HG02588 (cell line): ENCODE data around the gene WDPCP.
"Not testable (repeated sequence)": the region's sequence is repeated elsewhere in the genome, so short reads cannot be mapped to it uniquely, and the experiment has no call there.

ENCODE experiments used
- ATAC-seq: cut with Tn5 transposase; IDR thresholded peaks from one replicate; pipeline ENCODE4 v1.9.1; 2021; ENCODE audit warnings: mild to moderate bottlenecking, moderate library complexity; ENCODE audit not compliant: unreplicated experiment

Gene WDPCP

DNA sequence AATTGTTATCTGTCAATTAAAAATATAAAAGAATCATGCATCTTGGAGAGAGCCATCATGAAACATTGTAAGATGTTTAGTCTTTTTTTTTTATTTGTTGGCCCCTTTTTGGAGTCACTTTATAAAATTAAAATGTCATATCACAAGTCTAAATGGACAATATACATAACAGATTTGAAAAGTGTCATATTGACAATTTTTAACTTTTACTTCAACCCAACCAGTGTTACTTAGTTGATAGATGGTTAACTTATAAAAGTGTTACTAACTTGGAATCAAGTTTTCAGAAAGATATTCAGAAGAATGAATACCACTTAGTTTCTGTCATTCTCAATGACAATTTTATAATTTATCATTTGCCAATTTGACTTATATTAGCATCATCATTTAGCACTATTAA, 319.3 kb downstream of the WDPCP start:
- no peak for ATAC-seq

DNA sequence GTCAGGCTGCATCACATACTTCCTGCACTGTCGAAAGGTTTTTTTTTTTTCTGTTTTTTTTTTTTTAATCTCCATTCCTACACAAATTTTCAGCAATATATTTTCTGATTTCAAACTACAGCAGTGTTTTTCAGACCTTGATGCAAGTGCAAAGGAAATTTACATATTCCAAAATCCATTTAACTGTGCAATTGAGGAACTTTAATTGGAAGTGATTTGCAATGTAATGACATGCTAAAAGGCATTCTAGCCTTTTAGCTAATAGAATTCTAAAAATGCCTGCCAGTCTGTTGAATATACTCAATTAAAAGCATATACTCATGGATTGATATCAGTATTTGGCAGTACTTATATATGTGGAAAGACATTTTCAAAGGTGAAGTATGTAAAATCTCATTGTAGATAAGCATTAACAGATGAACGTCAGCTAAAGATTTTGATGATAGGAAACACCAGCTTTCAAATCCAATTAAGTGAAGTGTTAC, 327.1 kb downstream of the WDPCP start:
- no peak for ATAC-seq

DNA sequence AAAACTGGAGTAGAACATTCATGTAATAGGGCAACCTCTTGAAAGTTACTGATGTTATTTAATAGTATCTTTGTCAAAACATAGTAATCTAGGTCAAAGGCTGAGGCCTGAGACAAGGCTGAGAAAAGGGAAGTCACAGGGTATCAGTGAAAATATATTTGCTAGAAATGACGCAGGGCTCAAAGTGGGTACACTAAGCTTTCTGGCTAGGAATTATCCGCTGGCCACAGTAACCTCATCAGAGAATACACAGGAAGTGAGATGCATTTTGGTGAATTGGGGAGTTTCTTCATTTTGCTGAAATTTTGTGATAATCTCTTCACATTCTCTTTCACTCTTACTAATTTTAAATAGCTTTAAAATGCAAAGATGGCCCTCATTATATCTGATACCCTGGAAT, 330.8 kb downstream of the WDPCP start:
- ATAC-seq: no peak

DNA sequence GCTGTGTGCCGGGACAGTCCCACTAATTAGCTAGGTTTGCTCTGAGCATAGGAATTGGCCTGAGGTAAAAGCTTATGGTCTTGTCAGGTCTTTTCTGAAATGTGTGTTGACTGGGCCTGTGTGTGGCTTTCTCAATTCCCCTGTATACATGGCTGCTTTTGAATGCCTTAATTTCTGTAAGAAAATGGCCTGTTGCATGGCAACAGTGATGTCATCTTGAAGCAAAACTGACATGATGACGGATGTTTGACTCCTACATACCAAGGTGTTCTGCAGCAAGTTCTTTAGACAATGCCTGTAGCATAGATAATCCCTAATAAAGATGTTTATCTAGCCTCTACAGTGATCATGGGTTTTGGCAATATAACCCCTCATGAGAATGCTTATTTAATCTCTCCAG, 339.1 kb downstream of the WDPCP start:
- no peak for ATAC-seq

DNA sequence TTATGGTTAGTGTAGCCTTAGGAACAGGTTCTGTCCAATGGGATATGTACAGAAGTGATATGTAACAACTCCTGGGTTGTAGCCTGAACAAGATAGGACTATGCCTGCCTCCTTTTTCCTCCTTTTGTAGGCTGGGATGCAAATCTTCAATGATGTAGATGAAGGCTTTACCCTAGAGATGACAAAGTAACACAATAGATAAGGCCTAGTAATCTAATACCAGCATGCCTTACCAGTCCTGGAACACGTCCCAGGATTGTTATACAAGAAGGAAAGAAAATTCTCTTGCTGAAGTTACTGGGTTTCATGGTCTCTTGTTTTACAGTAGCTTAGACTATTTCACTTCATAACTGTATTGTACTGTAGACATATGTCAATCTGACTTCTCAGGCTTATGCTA, 345.5 kb downstream of the WDPCP start:
- no peak for ATAC-seq

DNA sequence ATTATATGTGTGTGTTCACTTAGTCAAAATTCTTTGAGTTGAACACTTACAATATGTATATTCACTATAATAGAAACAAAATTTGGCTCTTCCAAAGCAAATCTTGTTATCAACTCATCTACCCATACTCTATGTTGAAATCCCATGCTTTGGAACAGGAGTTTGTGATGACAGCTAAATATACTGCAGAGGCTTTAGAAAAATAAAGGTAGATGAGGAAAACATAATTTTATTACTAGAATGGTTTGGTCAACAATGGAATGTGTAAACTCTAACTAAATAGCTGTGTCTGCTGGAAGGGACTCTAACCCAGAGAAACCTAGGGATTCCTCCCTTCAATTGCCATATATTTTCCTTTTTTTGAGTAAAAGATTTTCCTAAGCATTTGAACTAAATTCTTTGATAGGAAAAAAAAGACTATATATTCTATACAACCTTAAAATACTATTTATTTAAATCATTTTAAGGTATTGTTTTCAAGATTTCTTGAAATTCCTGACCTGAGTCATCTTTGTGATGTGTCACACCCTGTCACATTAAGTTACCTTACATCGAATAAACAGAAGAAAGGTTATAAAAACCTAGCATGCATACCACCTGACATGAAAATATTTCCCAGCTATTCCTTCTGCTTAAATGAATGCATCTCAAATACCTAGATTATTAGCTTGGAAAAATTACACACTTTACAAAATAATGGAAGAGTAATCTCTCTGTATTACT, 362.2 kb downstream of the WDPCP start:
- ATAC-seq: no peak

DNA sequence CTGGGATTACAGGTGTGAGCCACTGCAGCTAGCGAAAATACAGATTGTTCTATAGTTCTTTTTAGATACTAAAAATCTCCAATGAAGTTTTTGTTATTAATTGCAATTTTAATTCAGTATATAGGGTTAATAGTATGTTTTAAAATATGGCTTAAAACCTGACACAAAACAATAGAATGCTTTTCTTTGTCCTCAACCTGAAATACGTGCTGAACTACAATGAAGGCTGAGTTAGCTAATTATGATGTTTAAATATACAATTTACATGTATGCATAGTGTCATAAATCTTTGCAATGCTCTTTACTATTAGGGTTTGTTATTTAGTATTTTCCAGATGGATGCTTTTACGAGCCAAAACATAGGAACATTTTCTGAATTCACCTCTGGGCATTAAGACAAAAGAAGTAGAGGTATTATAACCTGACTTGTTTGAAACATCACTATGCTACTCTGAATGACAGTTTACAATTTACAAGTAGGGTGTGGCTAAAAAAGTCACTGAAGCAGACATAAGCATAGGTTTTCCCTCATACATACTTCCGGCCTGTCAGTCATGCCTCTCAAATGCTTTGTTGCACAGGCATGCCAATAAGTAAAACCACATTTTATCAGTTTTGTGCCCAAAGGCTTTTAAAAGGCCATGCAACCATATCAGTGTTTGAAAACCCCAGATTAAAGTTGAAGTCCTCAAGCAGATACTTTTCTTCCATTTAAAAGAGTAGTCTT, 369.3 kb downstream of the WDPCP start:
- no peak for ATAC-seq

DNA sequence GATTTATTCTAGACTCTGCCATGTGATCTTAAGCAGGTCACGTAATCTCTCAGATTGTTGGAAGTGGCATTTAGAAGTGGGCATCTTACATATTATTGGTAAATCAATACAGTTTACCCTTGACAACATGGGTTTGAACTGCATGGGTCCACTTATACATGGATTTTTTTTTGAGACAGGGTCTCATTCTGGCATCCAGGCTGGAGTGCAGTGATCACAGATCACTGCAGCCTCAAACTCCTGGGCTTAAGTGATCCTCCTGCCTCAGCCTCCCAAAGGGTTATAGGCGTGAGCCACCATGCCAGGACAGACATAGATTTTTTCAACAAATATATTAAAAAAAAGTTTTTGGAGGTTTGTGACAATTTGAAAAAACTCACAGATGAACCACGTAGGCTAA, 393.0 kb downstream of the WDPCP start:
- no peak for ATAC-seq

DNA sequence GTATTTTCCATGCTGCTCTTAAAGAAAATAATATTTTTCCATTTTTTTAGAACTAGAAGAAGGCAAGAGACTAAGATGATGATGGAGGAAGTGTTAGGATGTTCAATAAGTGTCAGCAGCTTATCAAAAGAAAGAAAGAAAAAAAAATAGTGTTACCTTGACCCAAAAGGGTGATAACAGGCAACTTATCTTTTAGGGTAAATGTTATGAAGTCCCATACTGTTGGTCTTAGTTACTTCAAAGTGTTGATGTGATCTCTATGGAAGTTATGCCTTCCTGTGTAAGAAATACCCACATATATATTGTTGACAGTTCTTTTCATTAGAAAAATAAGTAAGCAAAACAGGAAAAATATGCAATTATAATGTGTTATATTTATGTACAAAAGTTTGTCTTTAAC, 394.1 kb downstream of the WDPCP start:
- no peak for ATAC-seq

DNA sequence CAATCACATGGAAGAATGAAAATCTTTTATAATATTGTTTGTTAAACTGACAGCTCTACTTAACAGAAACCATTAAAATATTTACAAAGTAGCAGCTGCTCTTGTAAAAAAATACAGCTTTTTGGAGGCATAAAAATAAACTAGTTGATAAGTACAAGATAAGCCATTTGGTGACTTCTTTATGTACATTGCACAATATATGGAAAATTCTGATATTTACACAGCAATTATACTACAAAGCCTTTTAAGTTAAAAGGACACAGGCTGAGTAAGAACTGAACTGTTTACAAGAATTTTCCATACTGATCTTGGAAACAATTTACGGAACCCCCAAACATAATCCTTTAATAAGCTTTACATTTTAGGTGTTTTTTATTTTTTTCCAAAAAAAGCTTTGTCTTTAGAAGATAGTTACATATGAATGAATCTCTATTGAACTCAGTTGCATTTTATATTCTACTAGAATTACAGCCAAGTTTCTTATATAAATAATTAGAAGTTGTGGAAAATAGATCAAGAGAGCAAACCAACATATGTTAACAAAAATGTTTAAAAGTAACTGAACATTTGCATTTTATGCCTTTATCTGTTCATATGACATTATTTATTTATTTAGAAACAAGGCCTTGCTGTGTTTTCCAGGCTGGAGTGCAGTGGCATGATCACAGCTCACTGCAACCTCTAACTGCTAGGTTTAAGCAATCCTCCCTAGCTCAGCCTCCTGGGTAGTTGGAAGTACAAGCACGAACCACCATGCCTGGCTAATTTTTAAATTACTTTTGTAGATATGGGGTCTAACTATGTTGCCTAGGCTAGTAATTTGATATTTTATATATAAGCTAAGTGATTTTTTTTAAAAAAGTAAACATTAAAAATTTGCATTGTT, 395.1 kb downstream of the WDPCP start:
- ATAC-seq: no peak

DNA sequence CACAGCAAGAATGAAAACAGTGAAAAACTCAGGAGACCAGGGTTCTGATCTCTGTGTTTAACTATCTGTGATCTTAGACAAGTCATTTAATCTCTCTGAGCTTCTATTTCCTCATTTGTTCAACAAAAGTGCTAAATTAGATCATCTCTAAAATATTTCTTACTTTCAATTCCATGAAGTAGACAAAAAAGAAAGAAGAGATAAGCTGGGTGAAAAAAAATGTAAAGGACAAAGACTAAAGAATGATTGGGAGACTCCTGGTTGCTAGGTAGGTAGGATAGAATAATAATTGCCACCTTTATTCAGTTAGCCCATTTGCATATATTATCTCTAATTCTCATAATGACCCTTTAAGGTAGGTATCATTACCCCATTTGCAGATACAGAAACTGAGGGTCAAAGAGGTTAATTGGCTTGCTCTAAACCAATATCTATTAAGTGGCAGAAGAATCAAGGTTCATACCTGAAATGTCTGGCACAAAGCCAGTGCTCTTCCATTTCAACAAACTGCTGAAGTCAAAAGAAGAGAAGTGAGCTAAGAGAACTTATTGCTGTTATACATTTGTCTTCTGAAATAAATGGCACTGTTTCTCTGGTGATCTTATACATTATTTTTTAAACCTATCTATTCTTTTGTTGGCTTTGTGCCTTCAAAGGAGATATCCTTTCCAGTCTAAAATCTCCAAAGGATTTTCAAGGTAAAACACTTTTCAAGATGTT, 395.9 kb downstream of the WDPCP start:
- no peak for ATAC-seq

DNA sequence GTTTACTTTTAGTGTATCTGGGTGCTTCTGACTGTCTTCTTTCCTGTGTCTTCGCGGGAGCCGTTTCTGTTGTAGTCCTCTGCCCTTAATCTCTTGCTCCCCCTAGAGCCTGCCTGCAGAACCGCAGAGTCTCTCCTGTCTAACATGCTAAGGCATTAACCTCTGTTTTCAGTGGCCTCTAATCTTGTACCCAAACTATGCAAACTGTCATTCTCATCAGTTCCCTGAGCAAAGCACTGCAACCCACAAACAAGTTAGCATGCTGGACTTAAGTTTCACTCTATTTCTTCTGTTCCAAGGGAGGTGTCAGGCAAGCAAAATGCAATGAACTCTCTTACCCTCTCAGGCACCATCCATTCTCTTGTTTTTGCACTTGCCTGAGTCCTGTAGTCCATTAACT, 399.3 kb downstream of the WDPCP start:
- ATAC-seq: no peak

DNA sequence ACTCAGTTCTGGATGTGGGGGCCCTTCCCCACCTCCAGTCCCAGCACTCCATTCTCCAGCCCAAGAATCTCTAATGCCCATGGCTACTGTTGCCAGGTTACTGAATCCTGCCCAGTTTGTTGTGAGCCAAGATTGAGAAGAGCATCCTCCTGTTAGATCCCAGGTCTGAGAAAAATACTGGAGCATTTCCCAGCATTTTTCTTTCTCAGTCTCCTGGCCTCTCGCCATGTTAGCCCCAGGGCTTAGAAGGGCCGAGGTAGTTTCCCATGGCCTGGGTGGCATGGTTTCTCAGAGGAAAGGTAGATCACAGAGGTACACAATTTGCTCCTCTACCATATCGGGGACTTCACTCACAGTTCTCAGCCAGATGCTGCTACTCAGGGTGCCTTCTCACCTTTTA, 401.9 kb downstream of the WDPCP start:
- ATAC-seq: no peak

DNA sequence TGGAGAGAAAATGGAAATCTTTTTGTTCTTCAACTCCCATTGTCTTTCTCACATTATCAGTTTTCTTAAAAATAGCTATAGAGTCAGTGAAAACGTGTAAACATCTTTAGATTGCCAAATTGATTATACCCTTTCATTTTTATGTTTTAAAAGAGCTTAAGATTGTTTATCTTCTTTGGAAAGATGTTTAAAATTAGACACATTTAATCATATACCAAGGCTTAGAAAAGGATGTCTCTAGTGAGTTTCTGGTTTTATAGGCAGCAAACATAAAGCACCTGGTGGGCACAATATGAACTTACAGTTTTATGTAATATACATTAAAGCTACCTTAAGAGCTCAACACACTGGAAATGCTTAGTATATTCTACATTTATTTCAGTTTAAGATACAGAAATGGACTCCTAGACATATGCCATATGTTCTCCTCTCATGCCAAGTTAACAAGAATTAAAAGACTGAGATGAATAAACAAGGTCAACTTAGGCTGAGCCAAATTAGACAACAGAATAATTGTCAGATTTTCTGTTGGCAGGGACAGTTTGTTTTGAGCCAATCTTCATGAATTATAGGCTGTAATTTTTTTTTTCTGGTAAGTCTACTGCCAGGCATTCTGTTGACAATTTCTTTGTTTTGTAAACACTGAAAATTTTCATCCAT, 425.0 kb downstream of the WDPCP start:
- no peak for ATAC-seq

DNA sequence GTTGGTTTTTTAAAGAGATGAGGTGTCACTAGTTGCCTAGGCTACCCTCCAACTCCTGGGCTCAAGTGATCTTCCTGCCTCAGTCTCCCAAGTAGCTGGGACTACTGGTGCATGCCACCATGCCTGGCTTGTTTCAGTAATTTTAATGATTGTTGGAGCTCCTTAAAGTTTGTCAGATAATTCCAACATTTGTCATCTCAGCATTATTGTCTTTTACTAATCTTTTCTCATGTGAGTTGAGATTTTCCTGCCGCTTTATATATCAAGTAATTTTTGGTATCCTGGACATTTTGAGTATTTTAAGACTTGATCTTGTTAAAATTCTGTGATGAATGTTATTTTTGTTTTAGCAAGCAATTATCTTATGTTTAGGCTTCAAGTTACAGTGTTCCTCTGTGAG, 429.0 kb downstream of the WDPCP start:
- no peak for ATAC-seq

DNA sequence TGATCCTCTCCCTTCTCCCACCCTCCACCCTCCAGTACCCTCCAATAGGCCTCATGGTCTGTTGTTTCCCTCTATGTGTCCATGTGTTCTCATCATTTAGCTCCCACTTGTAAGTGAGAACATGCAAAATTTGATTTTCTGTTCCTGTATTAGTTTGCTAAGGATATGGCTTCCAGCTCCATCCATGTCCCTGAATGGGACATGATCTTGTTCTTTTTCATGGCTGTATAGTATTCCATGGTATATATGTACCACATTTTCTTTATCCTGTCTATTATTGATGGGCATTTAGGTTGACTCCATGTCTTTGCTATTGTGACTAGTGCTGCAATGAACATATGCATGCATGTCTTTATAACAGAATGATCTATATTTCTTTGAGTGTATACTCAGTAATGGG, 451.6 kb downstream of the WDPCP start:
- ATAC-seq: not testable (repeated sequence)

DNA sequence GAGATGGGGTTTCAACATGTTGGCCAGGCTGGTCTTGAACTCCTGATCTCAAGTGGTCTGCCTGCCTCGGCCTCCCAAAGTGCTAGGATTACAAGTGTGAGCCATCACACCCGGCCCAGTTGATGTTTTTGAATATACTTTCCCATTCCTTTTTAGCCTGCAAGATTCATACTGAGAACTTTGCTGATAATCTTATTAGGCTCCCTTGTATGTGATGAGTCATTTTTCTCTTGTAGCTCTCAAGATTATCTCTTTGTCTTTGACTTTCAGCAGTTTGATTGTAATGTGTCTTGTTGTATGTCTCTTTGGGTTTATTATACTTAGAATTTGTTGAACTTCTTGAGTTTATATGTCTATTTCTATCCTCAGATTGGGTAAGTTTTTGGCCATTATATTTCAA, 456.3 kb downstream of the WDPCP start:
- no peak for ATAC-seq

DNA sequence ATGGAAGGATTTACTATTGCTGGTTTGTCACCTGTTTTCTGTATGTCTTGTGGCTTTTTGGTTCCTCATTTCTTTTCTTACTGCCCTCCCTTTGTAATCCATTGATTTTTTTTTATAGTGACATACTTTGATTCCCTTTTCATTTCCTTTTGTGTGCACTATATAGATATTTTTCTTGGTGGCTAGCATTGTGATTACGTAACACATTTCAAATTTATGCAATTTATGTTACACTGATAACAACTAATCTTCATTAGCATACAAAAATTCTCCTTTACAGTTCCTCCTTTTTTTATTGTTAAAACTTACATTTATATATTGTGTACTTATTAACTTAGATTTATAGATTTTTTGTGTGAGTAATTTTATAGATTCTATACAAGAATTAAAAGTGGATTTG, 457.1 kb downstream of the WDPCP start:
- no peak for ATAC-seq

DNA sequence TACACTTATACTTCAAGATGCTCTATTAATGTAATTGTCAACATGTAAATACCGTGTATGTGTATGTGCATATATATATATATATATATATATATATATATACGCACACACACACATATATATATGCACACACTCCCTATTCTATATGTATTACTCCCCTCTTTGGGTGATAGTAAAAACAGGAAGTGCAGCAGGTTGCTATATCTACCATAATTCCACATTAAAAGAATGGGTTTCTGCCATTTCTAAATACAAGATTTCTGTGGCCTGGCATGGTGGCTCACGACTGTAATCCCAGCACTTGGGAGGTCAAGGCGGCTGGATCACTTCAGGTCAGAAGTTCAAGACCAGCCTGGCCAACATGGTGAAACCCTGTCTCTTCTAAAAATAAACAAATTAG, 460.7 kb downstream of the WDPCP start:
- no peak for ATAC-seq

DNA sequence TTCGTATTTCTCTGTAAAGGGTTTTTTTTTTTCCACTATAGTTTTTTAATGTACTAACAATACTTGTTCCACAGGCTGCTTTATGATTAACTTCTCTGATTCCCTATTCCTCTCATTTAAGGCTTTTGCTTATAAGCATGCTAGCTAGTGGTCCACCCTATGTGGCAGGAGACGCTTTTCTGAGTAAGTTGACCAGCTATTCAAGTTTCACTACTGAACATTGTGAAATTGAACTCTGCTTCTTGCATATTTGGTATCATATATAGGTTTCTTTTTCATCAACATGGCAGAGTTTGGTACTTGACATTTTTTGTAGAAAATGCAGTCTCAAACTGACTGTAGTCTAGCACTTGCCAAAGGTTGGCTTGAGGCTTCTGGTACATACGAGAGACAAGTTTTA, 463.4 kb downstream of the WDPCP start:
- peak; percentile 74 for ATAC-seq
